A673 (cell line): Measurements from ENCODE around the gene PARD3. TPM values are rescaled to one million over a fixed set of nuclear protein-coding genes. Genes with fewer than 3 reads are reported as not detected.

Source experiments
- BruUV-seq: library from RNA; stranded (reverse); fragments of 400-500 nt; replicated peaks from 2 replicates; lab custom pipeline; 2021; lab: Mats Ljungman, UMichigan
- CTCF ChIA-PET: fragments of 300-600 bp; sonication (Branson Sonifier 250); formaldehyde crosslinking; loops from one replicate; lab custom pipeline; 2022; ENCODE audit warnings: antibody characterized with exemption; lab: Charles Lee
- POLR2A ChIA-PET: fragments of 300-600 bp; sonication (Branson Sonifier 250); formaldehyde crosslinking; loops from one replicate; lab custom pipeline; 2022; ENCODE audit warnings: antibody characterized with exemption; ENCODE audit not compliant: low non-redundant PET; lab: Charles Lee
- DNase-seq: peaks from one replicate; pipeline ENCODE4 v3.0.0-alpha.2; 2015; ENCODE audit warnings: low spot score
- H3K27ac ChIP-seq: fragments of 200-600 bp; sonication (generic); 2 replicates; pipeline ENCODE4 v1.5.1; 2016; ENCODE audit warnings: mixed run types, low read depth, mild to moderate bottlenecking, mixed read lengths, antibody characterized with exemption, low read length; ENCODE audit not compliant: poor library complexity, severe bottlenecking
- H3K27me3 ChIP-seq: fragments of 200-600 bp; sonication (generic); replicated peaks from 2 replicates; pipeline ENCODE4 v1.6.1; 2017; ENCODE audit warnings: mixed run types, low read depth, mild to moderate bottlenecking, mixed read lengths, antibody characterized with exemption, low read length; ENCODE audit not compliant: insufficient read depth, poor library complexity
- H3K36me3 ChIP-seq: fragments of 200-600 bp; sonication (generic); 2 replicates; pipeline ENCODE4 v1.6.1; 2016; ENCODE audit warnings: mixed run types, mild to moderate bottlenecking, mixed read lengths, antibody characterized with exemption, low read length; ENCODE audit not compliant: insufficient read depth, poor library complexity, severe bottlenecking
- H3K4me1 ChIP-seq: fragments of 200-600 bp; sonication (generic); 2 replicates; pipeline ENCODE4 v1.6.1; 2017; ENCODE audit warnings: mixed run types, mild to moderate bottlenecking, mixed read lengths, antibody characterized with exemption, low read length; ENCODE audit not compliant: insufficient read depth, poor library complexity, severe bottlenecking
- H3K4me3 ChIP-seq: fragments of 200-600 bp; sonication (generic); 2 replicates; pipeline ENCODE4 v1.5.1; 2016; ENCODE audit warnings: low read depth, mixed run types, mild to moderate bottlenecking, mixed read lengths, low read length; ENCODE audit not compliant: poor library complexity, severe bottlenecking
- H3K9me3 ChIP-seq: fragments of 200-600 bp; sonication (generic); 2 replicates; pipeline ENCODE4 v1.6.1; 2016; ENCODE audit warnings: mixed run types, low read depth, mild to moderate bottlenecking, mixed read lengths, antibody characterized with exemption, low read length; ENCODE audit not compliant: poor library complexity, severe bottlenecking
- EZH2 ChIP-seq: fragments of 200-600 bp; sonication (generic); IDR thresholded peaks from 2 replicates; pipeline ENCODE4 v1.6.1; 2017; ENCODE audit warnings: borderline replicate concordance, low read depth, mild to moderate bottlenecking, mixed read lengths, antibody characterized with exemption, low read length; ENCODE audit not compliant: poor library complexity, severe bottlenecking
- intact Hi-C: fragments of 100-400 bp; cut with micrococcal nuclease; formaldehyde crosslinking; loops from one replicate; pipeline ENCODE4 v1.10.0; 2022; ENCODE audit not compliant: unreplicated experiment
- total RNA-seq: library from RNA; stranded (reverse); gene quantifications from 2 replicates; pipeline ENCODE4 v1.2.3, GENCODE V29; 2021
- TF ChIP-seq, protein P1 (sequence below): fragments of 300-800, 200-600 bp; sonication (generic); conservative IDR thresholded peaks from 2 replicates; pipeline ENCODE4 v1.5.1; 2017; ENCODE audit warnings: low read depth, mild to moderate bottlenecking, antibody characterized with exemption, low read length, moderate library complexity, mixed read lengths

PARD3 gene
- total RNA-seq, 1 experiment from 2014 or later = 28.0 TPM

DNA sequence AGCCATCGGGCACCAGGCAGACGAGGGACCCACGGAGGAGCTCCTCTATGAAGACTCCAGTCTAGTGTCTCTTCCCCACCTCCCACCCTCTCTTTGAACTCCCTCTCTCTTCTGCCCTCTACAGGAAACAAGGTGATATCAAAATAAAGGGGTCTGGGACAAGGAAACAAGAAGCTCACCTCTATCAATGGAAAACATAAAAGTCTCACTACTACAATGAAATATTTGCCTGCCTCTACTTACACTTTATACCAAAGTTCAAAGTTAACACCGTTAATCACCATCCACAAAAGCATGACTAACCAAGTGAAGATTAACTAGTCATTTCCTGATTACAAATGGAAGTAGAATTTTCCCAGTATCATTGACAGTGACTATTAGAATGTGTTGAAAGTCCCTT, 82.2 kb downstream of the PARD3 start:
- H3K4me1 ChIP-seq = peaks cover 37% of the 10 kb centered on the region
- no peaks in the 10 kb centered on the region for H3K36me3 ChIP-seq
- no TSS peak for BruUV-seq
- no peaks in the 10 kb centered on the region for H3K9me3 ChIP-seq
- DNase-seq = peak; percentile 63
- H3K27ac ChIP-seq = no peak overlapping the region
- TF ChIP-seq EZH2 = no peak
- TF ChIP-seq, protein P1, sequence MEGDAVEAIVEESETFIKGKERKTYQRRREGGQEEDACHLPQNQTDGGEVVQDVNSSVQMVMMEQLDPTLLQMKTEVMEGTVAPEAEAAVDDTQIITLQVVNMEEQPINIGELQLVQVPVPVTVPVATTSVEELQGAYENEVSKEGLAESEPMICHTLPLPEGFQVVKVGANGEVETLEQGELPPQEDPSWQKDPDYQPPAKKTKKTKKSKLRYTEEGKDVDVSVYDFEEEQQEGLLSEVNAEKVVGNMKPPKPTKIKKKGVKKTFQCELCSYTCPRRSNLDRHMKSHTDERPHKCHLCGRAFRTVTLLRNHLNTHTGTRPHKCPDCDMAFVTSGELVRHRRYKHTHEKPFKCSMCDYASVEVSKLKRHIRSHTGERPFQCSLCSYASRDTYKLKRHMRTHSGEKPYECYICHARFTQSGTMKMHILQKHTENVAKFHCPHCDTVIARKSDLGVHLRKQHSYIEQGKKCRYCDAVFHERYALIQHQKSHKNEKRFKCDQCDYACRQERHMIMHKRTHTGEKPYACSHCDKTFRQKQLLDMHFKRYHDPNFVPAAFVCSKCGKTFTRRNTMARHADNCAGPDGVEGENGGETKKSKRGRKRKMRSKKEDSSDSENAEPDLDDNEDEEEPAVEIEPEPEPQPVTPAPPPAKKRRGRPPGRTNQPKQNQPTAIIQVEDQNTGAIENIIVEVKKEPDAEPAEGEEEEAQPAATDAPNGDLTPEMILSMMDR = peak; percentile 58
- CTCF ChIA-PET = interaction anchor here (0.6 to 2.0 kb wide), 5 partner anchors 9 to 262 kb away, joined by 3 to 8 read pairs (median 4); no protein-coding TSS in a partner anchor
- H3K4me3 ChIP-seq = no peak overlapping the region
- no peaks in the 10 kb centered on the region for H3K27me3 ChIP-seq
- POLR2A ChIA-PET = no interaction called here
- intact Hi-C loops = loop anchor here (5.0 kb wide), 1 partner anchor 54 kb away; no protein-coding TSS in a partner anchor

DNA sequence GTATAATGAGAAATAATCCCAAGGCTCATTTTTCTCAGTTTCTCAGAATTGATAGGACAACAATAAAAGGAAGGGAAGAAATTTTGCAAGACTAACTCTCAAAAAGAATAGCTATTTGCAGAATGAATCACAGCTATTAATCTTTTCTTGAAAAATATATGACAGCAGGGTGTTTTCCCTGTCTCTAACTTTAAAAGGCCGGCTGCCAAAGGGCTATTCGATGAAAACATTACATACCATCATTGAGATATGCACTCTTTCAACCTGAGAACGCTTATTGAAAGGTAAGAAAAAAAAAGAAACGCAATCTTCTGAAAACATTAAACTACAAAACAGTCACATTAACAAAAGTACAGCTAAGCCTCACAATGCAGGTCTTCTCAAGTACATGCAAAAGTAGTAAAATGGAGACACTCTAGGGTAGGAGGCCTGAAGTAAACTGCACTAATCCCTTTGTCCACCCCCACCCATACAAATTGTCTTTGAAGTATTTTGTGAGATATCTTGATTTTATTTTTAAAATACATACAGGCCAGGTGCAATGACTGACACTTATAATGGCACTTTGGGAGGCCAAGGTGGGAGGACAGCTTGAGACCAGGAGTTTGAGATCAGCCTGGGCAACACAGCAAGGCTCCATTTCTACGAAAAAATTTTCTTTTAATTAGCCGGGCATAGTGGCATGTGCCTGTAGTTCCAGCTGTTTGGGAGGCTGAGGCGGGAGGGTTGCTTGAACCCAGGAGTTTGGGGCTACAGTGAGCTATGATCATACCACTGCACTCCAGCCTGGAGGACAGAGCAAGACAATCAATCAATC, 83.0 kb downstream of the PARD3 start:
- no TSS peak for BruUV-seq
- no peaks in the 10 kb centered on the region for H3K27me3 ChIP-seq
- DNase-seq = peak; percentile 65
- peaks cover 37% of the 10 kb centered on the region for H3K4me1 ChIP-seq
- H3K27ac ChIP-seq = no peak overlapping the region
- intact Hi-C loops = loop anchor here (5.0 kb wide), 1 partner anchor 55 kb away; no protein-coding TSS in a partner anchor
- no peaks in the 10 kb centered on the region for H3K36me3 ChIP-seq
- ChIA-PET CTCF (interaction anchor here (1.1 to 2.0 kb wide), 3 partner anchors 8 to 72 kb away, joined by 4 to 8 read pairs (median 4); no protein-coding TSS in a partner anchor), POLR2A (interaction anchor here (0.5 kb wide), 1 partner anchor 284 kb away, joined by 3 read pairs; no protein-coding TSS in a partner anchor)
- H3K9me3 ChIP-seq = no peaks in the 10 kb centered on the region
- no peak overlapping the region for H3K4me3 ChIP-seq
- TF ChIP-seq, protein P1 = no peak
- TF ChIP-seq EZH2 = no peak

DNA sequence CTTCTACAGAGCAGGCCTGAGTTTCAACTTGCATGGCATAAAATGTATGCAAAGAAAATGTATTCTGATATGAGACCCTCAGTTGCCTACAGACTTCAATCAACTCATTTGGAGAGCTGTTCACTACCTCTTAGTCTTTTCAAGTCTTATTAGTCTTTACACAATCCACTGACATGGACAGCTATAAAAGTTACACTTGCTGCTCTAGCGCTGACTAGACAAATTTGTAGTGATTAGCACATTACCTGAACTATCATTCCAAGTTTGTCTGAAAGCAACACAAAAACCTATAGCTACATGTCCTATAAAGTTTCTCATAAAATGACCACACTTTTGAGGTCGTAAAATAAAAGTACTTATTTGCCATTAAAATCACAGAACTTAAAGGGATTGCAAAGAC, 83.9 kb downstream of the PARD3 start:
- ChIA-PET POLR2A (interaction anchor here (0.5 kb wide), 1 partner anchor 283 kb away, joined by 3 read pairs; no protein-coding TSS in a partner anchor), CTCF (interaction anchor here (2.0 kb wide), 1 partner anchor 7 kb away, joined by 8 read pairs; no protein-coding TSS in a partner anchor)
- Histone ChIP-seq H3K36me3 (no peaks in the 10 kb centered on the region), H3K27ac (no peak overlapping the region), H3K27me3 (no peaks in the 10 kb centered on the region), H3K4me1 (peaks cover 37% of the 10 kb centered on the region), H3K4me3 (no peak overlapping the region), H3K9me3 (no peaks in the 10 kb centered on the region)
- TF ChIP-seq EZH2 = no peak
- TF ChIP-seq, protein P1 = no peak
- BruUV-seq = no TSS peak
- DNase-seq = no peak
- intact Hi-C loops = loop anchor here (5.0 kb wide), 1 partner anchor 56 kb away; no protein-coding TSS in a partner anchor
